Hematopoietic multipotent progenitor cell treated with erythropoietin and hydrocortisone succinate and interleukin-3 and kit ligand, for 17 days (in vitro differentiated cells): ENCODE measurements around the gene DAZ2.
"Not testable (repeated sequence)": the region's sequence is repeated elsewhere in the genome, so short reads cannot be mapped to it uniquely, and the experiment has no call there.

ENCODE experiments used
- DNase-seq: peaks from one replicate; pipeline ENCODE4 v3.0.0-alpha.2; 2015; ENCODE audit warnings: low spot score

The DAZ2 gene

DNA sequence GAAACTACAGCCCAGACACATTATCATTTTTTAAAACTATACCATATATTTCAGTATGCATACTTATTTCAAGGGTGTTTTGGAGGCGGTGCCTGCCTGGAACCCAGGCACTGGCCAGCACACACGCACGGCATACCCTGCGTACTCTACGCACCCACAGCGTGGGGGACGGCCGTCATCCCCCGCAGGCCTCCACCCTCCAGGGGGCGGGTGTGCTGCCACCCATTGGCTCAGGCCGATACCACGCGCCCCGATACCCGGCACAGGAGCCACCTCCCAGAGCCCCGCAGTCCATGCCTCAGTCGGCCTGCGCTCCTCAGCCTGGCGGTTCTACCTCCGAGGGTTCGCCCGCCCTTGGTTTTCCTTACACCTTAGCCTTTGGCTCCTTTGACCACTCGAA is at the start of gene DAZ2:
TSS of gene DAZ2 (plus strand) at position 301 of the 400 bp plus-strand sequence. CDS start 208 bp downstream, outside the sequence.
- DNase-seq, result not testable (repeated sequence)

GRCh38 chrY:23198908-23199307 is 20.4 kb upstream of the DAZ2 start, which contains the start of gene DAZ1:
TSS of gene DAZ1 (minus strand) at chrY:23199008. CDS start at chrY:23198800, 208 bp downstream.
- not testable (repeated sequence) for DNase-seq

GRCh38 chrY:23207455-23207854 is 11.9 kb upstream of the DAZ2 start:
- DNase-seq, result not testable (repeated sequence)

DNA sequence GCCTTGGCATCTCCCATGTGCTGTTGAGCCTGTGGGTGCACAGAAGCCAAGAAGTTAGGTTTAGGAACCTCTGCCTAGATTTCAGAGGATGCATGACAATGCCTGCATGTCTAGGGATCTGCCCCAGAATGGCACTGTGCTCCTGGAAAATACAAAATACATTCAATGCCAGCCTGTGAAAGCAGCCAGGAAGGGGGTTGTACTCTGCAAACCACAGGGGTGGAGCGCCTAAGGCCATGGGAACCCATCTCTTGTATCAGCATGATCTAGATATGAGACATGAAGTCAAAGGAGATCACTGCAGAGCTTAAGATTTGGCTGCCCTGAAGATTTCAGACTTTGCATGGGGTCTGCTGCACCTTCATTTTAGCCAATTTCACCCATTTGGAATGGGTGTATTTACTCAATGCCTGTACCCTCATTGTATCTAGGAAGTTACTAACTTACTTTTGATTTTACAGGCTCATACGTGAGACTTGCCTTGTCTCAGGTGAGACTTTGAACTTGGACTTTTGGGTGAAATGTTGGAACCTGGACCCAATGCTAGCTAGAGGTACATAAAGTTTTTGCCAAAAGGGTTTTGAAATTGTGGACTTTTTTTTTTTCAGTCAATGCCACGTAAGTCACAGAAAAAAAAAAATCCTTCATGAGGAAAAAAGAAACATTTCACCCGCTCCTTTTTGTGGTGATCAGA is 9.4 kb upstream of the DAZ2 start:
- not testable (repeated sequence) for DNase-seq

GRCh38 chrY:23210681-23211080 is 8.7 kb upstream of the DAZ2 start:
- DNase-seq, result not testable (repeated sequence)
